SKM-1 treated with dmso at 0.1 percent for 144 hours (cell line): ENCODE measurements around the gene PPCDC.
A peak's percentile ranks its signal among the peaks of the same experiment; 100 is the strongest.

Source experiments
- DNase-seq: peaks from one replicate; lab custom pipeline; 2025; ENCODE audit not compliant: unreplicated experiment; lab: John Stamatoyannopoulos, UW

PPCDC gene

GRCh38 chr15:75043509-75044257 lies 20.3 kb downstream of the PPCDC start:
- peak; percentile 78 for DNase-seq

- no peak for DNase-seq
These were observed 21.0 kb downstream of the PPCDC start for GRCh38 chr15:75044258-75044878.

GRCh38 chr15:75045332-75046015 lies 22.1 kb downstream of the PPCDC start:
- no peak for DNase-seq

- DNase-seq = no peak
These were observed 25.0 kb downstream of the PPCDC start for GRCh38 chr15:75048394-75048793.

- DNase-seq = no peak
These were observed 26.0 kb downstream of the PPCDC start for GRCh38 chr15:75049392-75049791.

DNA sequence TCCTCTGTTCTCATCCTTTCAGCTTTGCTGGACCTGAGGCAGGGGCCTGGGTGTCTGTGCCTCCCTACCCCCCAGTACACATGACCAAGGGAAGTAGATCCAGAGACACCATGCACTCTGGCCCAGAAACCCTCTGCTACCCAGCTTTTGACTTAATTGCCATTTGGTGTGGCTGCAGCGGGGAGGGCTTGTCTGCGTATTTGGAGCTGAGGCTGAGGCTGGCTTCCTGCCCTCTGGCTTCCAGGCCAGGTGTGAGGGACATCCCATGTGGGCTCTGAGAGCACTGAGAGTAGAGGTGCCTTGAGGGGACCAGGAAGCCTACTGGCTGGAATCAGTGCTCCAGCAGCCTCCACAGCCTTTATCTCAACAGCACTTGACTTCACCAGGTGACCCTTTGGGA lies 26.9 kb downstream of the PPCDC start:
- DNase-seq = no peak

DNA sequence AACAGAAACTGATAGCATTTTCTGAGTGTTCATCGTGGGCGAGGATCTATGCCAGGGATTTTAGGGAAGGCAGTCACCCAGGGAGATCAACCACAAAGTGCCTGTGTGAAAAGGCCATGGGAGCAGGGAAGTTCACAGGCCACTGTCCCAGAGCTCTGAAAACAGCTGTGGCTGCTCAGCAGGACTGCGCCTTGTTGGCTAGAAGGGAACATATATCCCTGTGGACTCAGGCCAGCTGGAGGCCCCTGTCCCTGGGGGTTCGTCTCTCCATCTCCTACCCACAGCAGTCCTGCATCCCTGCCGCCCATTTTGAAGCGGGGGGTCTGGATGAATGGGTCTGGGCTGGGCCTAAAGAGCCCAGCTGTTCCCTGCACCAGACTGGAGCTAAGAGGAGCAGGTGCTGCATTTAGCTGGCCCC lies 27.8 kb downstream of the PPCDC start:
- DNase-seq = no peak

- no peak for DNase-seq
These were observed 28.3 kb downstream of the PPCDC start for GRCh38 chr15:75051711-75052110.

DNA sequence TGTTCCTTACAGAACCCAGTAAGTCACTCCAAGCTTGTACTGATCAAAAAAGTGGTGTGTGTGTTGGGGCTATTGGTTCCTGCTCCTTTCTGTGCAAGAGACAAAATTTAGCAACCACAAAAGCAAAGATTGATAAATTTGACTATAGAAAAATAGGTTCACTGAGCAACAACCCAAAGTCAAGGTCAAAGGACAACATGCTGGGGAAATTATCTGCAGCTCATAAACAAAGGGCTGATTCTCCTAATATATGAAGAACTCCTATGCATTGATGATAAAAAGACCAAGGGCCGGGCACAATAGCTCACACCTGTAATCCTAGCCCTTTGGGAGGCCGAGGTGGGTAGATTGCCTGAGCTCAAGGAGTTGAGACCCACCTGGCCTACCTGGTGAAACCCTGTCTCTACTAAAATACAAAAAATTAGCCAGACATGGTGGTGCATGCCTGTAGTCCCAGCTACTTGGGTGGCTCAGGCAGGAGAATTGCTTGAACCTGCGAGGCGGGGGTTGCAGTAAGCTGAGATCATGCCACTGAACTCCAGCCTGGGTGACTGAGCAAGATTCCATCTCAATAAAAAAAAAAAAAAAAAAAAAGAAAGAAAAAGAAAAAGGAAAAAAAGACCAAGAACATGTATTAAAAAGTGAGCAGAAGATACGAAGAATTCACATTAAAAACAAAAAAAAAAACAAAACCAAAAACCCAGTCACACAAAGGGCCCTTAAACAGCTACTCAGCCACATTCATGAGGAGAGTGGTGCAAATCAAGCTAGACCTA lies 29.8 kb downstream of the PPCDC start:
- no peak for DNase-seq

GRCh38 chr15:75053748-75054125 lies 30.3 kb downstream of the PPCDC start:
- DNase-seq = no peak

DNA sequence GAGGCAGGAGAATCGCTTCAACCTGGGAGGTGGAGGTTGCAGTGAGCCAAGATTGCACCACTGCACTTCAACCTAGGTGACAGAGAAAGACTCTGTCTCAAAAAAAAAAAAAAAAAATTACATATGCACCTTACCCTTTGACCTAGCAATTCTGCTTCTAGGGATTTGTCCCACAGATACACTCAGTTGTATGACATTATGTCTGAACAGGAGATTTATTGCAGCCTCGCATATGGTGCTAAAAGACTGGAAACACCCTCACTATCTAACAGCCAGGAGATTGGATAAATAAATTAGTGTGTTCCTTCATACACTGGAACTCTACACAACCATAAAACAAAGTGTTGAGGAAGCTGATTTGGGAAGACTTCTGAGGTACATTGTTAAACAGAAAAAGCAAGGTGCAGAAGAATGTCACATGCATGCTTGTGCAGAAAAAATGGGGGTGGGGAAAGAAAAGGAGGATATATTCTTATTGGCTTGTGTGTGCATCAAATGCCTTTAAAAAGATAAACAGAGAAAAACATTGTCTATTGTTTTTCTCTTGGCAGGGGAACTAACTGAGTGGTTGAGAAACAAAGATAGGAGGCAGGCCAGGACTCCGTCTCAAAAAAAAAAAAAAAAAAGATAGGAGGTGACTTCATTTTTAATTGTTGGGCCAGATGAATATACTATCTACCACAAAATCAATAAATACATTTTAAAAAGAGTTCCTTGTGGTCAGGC lies 30.9 kb downstream of the PPCDC start:
- no peak for DNase-seq

GRCh38 chr15:75056036-75056435 lies 32.6 kb downstream of the PPCDC start:
- no peak for DNase-seq

GRCh38 chr15:75058127-75058905 lies 34.9 kb downstream of the PPCDC start:
- no peak for DNase-seq

DNA sequence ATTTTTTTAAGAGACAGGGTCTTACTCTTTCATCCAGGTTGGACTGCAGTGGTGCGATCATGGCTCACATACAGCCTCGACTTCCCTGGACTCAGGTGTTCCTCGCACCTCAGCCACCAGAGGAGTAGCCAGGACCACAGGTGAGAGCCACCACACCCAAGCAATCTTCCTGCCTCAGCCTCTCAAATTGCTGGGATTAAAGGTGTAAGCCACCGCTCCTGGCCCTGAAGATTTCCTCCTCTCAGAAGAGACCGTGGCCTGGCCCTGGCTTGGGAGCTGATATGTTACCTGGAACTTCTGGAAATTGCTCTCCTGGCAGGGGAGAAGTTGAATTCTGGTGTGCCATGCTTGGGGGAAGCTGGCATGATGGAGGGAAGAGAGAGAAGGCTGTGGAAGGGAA lies 36.2 kb downstream of the PPCDC start:
- DNase-seq = no peak

GRCh38 chr15:75061272-75061671 lies 37.9 kb downstream of the PPCDC start:
- peak; percentile 79 for DNase-seq

DNA sequence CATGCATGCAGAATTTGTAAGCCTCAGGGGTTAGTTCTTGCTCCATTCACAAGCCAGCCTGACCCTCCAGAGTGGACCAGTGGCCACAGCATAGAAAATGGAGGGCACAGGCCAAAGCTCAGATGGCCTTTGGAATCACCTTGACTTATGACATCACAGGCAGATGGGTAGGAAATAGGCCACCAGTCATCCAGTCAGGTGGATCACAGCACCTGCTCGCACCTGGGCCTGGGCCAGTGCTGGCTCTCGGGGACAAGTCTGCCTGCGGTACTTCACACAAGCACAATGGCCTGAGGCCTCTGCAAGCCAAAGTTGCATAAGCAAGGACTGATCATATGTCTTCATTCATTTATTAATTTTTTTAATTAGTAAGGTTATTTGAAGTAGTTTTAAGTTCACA lies 39.3 kb downstream of the PPCDC start:
- DNase-seq = no peak

DNA sequence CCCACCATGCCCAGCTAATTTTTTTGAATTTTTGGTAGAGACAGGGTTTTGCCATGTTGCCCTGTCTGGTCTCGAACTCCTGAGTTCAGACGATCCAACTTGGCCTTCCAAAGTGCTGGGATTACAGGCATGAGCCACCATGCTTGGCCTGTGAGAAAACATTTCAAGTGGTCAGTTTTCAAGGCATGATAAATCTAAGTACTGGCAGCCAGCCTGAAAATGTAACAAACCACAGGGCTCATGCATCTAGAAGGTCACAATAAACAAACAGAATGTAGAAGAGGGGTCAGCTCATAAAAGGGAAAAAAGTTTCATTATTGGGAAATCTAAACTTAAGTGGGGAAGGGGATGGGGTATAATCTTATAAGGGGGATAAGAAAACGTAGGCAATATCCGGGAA lies 39.9 kb downstream of the PPCDC start:
- no peak for DNase-seq

- no peak for DNase-seq
These were observed 40.5 kb downstream of the PPCDC start for GRCh38 chr15:75063889-75064288.

DNA sequence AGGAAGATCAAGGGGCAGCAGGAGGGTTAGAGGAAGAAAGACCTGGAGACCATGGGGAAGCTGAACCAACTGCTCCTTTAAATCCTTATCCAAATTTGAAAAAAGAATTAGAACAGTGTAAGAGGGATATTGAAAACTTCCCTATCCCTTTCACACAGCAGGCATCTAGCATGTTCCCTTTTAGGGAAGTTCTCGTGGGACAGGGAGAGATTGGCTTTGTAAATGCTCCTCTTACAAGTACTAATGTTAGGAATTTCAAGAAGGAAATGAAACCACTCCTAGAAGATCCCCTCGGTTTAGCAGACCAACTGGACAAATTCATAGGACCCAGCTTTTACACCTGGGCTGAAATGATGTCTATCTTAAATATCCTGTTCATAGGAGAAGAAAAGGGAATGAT lies 41.5 kb downstream of the PPCDC start:
- DNase-seq = no peak

DNA sequence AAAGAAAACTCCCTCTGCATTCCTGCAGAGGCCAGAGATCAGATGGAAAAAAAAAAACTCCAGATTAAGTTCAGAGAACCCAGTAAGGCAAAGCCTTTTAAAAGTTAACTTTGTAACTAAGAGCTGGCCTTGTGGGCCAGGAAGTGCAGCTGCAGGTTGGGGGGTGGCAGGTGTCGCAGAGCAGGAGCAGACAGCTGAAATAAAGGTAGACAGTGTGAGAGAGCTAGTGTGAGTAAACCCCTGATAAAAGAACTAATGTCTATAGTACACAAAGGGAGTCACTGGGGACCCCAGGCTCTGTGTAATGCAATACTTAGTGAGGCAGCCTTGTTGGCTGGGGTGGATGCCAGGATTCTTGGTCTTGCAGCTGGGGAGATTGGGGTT lies 42.1 kb downstream of the PPCDC start:
- no peak for DNase-seq
